Fibroblast of peridontal ligament (primary cell): Measurements from ENCODE around the gene CPVL.

Experiments used
- DNase-seq: peaks from one replicate; pipeline ENCODE4 v3.0.0-alpha.2; 2010; ENCODE audit errors: extremely low read depth

CPVL gene

GRCh38 chr7:29003703-29004102 is 142.6 kb downstream of the CPVL start:
- no peak for DNase-seq

- no peak for DNase-seq
Observed at GRCh38 chr7:29000717-29001076, 145.6 kb downstream of the CPVL start.

DNA sequence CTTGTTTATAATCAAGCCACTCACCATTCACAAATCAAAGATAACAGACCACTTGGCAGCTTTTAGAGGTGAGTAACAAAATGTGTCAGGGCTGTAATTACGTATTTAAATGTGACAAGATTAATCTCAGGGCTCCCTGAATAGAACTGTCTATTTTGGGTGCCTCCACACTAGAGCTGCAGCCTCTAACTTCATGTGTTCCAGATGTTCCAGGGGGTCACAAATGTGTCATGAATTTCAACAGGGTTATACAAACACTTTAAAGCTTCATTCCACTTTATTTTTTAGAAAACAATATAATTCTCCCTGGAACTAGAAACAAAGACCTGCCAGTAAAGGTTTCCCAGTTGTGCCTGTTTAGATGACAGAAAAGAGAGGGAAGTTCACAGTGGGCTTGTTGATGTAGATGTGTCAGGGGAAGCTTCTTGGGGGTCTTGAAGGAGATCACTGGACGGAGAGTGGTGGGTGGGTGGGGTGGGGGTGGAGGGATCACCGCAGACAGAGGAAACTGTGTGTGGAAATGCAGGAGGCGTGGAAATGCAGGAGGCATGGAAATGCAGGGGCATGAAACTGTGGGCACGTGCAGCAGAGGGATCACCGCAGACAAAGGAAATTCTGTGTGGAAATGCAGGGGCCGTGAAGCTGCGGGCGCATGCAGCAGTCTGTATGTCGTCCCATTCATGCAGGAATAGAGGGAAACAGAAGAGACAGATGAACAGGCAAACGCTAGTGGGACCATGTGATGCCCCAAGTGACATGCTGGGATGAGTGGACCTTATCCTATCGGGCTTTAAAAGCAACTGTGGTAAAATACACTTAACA is 146.2 kb downstream of the CPVL start:
- DNase-seq = no peak

- DNase-seq = no peak
Observed at GRCh38 chr7:28999427-28999826, 146.9 kb downstream of the CPVL start.

GRCh38 chr7:28998105-28998504 is 148.2 kb downstream of the CPVL start:
- DNase-seq = no peak

- DNase-seq = no peak
Observed at GRCh38 chr7:28996836-28997235, 149.5 kb downstream of the CPVL start.

- no peak for DNase-seq
Observed at GRCh38 chr7:28993371-28993770, 153.0 kb downstream of the CPVL start.

DNA sequence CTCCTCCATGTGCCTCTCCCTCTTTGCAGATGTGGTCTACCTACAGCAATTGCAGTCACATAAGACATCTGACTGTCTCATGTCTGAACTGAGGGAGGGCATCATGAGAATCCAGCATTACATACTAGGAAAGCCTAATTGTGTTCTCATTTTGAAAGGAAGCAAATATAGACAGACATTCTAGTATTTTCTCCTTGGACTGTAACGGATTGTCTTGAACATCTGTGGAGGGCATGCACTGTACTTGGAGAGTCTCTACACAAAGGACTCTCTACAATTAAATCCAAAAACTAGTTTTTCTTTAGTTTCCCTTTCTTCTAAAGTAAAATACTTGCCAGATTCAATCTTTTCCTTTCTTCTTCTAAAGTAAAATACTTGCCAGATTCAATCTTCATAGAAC is 153.5 kb downstream of the CPVL start:
- no peak for DNase-seq

DNA sequence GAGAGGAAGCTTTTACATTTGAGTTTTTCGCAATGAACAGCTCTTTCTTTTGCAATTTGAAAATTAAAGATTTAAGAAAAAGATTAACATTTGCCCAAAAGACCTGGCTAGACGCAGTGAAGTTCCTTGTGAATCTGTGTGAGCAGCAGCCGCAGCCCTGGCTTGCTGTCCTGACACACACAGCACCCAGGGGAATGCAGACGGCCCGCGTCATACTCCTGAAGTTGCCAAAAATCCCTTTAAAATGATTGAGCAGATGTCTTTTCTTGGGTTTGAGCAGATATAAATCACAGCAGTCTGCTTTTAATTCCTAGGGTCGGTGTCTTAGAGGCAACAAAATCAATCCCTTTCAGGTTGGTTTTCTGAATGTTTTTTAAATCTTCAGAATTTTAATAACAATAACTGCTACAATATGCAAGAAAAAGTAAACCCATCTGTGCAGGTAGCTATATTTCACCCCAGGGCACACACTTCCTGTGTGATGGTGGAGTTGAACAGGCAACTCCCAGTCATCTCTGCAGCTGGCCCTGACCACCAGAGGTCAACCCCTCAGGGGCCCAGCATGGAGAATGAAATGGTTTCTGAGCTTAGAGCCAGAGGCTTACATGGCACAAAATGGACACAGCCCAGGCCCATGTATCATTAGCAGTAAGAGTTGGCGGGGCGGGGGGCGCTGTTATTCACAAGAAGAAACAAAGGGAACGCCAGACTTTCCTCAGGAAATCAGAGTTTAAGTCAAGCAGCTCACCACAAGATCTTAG is 156.0 kb downstream of the CPVL start:
- peak; percentile 77 for DNase-seq

- DNase-seq = no peak
Observed at GRCh38 chr7:28989211-28989980, 156.9 kb downstream of the CPVL start.

DNA sequence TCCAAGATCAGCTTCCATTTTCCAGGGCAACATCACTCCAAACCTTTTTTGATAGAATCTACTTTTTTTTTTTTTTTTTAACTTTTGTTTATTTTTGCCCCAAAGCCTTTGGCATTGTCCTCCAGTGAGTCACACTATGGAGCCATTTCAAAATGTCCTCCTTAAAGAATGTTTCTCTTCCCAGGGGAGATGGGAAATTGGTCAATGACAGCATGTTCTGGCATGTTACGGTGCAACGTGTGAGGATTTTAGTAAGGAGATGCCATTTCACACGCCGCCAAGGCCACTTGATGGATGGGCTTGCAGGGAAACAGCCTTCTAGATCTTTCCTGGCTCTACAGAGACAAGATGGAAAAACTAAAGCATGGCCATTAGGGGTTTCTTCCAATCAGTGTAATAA is 157.5 kb downstream of the CPVL start:
- DNase-seq = peak; percentile 96

DNA sequence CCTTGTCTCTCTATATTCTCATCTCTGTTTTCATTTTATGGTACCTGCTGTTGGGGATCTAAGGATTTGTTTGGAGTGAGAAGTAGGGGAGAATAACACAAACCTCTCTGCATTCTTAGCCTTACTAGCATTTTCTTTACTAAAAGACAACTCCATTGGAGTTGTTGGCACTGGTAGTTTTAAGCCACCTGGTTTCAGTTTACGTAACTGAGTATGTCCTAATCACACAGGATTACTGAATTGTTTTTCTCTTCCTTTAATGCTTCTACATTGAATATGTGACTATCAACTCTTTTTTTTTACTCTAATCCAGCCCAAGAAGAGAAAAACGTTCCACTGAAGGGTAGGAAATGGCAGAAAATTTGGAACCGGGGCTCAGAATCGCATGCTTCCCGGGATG is 158.2 kb downstream of the CPVL start:
- peak; percentile 42 for DNase-seq

DNA sequence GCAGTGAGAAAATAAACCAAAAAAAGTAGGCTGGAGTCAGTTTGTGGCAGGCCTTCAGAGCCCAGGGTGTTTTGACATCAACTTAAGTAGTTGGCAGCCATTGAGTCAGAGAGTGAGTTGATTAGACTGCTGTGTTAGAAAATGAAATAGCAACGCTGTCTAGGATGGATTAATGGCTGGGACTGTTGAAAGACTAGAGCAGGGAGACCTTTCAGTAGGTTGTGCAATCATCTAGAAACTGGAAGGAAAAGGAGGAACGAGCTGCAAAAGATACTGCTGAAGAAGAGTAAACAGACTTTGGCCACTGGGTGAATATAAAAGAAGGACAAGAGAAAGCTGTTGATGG is 159.6 kb downstream of the CPVL start:
- DNase-seq = peak; percentile 84

DNA sequence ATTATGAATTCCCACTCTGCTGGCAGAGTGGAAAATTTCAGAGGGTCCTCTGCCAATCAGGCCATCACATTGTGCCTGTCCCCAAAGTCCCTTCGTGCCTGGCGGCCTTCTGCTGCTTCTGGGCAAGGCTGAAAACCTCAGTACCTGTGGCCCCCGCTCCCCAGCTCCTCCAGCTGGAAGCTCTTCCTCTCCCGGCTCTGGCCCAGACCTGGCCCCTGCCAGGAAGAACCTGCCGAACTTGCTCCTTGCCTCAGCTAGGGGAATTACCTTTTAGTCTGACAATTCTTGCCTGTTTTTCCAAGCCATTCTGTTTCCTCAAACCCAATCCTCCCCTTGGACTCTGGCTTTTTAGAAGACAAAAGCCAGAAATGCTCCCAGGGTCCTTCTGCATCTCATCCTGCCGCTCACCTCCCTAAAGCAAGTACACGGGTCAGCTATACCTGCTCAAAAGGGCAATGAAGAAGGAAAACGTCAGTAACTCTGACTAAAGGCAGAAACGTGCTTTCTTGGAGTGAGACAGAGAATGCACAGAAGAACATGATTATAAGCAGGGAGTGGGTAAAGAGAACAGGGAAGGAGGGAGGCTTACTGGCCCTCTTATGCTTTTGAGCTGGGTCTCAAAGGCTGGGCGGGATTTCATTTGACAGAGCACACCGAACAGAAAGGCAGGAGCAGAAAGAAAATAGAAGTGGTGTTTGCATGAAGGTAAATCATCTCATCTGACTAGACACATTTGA is 160.1 kb downstream of the CPVL start:
- DNase-seq = no peak

GRCh38 chr7:28984631-28985030 is 161.7 kb downstream of the CPVL start:
- peak; percentile 93 for DNase-seq

- no peak for DNase-seq
Observed at GRCh38 chr7:28984217-28984616, 162.1 kb downstream of the CPVL start.

DNA sequence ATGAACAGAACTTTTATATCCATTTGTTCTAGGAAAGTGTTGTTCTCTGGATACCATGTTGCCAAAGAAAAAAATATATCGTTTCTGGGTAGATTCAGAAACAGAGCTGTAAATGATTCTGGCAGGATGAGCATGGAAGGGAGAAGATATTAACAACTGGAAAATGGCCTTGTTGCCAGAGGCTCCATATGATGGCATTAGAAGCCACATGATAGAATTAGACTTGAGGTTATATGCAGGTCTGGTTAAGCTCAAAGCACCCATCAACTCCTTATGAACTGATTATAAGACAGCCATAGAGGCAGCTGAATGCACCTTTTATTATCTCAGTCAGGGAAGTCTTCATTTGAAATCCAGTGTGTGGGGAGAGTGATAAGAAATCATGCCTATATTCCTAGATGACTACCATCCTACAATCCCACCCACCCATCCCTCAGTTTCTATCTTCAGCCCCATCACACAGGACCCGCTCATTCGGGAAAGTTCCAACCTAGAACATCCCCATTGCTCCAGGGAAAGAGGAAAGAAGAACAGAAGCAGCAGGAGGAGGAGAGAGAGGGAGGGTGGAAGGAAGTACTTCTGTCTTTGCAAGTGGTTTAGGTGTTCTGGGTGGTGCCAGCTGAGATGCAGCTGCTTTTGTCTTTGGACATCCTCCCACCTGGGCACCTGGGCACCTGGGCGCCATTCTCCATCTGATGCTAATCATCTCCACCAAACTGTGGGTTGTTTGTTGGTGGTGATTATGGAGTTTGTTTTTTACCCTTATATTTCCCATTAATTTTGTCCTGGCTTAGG is 162.7 kb downstream of the CPVL start:
- DNase-seq = no peak

DNA sequence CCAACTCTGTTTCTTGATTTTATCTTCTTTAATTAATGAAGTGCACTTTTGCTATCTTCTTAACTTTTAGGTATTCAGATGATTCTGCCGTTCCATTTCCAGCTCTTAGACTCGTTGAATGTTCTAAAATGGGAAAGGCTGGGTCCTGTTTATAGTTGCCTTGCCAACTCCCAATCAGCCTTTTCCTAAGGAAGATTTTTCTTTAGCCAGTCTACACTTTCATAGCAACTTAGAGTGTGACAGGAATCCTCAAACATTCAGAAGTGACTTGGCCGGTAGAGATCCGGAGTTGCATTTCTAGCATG is 165.2 kb downstream of the CPVL start:
- DNase-seq = peak; percentile 34

DNA sequence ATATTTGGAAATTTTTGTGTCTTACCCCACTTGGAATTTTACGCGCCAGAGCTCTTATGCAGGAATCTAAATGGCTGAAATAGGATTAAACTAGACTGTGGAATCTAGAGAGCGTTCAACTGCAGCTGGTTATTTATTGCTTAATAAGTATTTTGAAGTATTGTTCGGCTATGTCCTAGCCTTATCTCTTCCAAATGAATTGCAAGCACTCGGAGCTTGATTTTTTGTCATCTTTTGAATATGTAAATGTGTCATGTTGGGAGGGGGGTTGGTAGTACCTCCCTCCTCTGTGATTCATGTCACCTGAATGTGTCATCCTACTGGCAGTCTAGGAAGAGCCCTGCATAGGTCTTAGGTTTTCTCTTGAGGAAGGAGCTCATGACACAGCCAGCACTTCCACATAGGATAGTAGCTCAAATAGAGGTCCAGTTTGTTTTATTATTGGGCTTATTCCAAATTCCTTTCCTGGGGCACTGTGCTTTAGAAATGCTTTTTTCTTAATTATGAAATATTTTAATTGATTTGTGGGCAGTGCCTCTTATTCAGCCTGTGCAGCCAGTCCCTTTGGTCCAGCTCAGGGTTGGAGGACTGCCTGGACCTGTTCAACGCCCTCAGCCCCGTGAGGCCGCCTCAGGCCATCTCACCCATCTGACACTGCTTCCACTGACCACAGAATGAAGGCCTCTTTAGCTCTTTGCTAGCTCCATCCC is 165.7 kb downstream of the CPVL start:
- no peak for DNase-seq

DNA sequence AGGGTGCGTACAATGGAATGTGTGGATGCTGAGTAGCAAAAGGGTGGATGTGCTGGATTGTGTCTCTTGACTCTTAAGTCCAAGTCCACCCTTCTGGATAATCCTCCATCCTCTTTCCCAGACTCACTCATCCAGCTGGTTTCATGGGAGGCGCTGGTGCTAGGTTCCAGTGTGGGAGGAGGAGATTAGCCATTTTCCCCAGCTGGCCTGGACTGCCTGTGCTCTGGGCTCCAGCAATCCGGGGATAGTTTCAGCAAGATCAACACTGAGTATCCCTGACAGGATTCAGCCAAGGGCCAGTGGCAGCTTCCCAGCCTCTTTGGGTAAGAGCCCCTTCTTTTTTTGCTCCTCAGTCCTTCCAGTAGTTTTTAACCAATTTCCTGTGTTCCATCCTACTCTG is 166.6 kb downstream of the CPVL start:
- DNase-seq = no peak

DNA sequence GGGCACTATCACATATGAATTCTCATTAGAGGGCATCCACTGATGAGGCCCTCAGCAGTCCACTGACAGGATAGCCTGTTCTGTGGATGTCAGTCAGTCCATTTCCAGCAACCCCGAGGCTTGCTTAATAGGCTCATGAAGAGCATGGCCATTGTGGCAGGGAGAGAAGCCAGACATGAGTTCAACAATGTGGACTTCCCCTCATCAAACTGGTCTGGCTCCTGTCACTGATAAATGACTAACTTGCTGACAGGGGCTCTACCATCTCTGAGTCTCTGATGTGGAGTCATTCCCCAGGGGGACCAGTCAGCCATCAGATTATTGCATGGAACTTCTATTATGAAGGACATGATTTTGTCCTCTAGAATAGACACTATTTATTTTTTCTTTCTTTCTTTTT is 168.5 kb downstream of the CPVL start:
- DNase-seq = no peak
